Esophagus (tissue), 2 donors: Measurements from ENCODE around the gene TXNDC12. TPM values are rescaled to one million over a fixed set of nuclear protein-coding genes. Genes with fewer than 3 reads are reported as not detected.
A peak's percentile ranks its signal among the peaks of the same experiment; 100 is the strongest.
"Not testable (repeated sequence)": the region's sequence is repeated elsewhere in the genome, so short reads cannot be mapped to it uniquely, and the experiment has no call there.

Experiments used
- H3K27ac ChIP-seq, 2 donors: one replicate each; pipeline ENCODE4 v1.5.1; 2013; ENCODE audit warnings: low read depth in 2 of 2, mild to moderate bottlenecking in 2 of 2, inconsistent platforms in 1 of 2, low read length in 1 of 2, moderate library complexity in 1 of 2
- H3K27me3 ChIP-seq, 2 donors: one replicate each; pipeline ENCODE4 v1.6.1; 2013; ENCODE audit warnings: low read length in 2 of 2, control low read depth in 1 of 2, mild to moderate bottlenecking in 1 of 2; ENCODE audit not compliant: insufficient read depth in 2 of 2, control insufficient read depth in 1 of 2
- H3K36me3 ChIP-seq, 2 donors: one replicate each; pipeline ENCODE4 v1.6.1; 2013; ENCODE audit warnings: low read length in 1 of 2; ENCODE audit not compliant: control insufficient read depth in 2 of 2, insufficient read depth in 2 of 2
- H3K4me1 ChIP-seq, 2 donors: one replicate each; pipeline ENCODE4 v1.6.1; 2013; ENCODE audit warnings: low read length in 1 of 2; ENCODE audit not compliant: control insufficient read depth in 2 of 2, insufficient read depth in 2 of 2
- H3K4me3 ChIP-seq, 2 donors: one replicate each; pipeline ENCODE4 v1.5.1; 2013; ENCODE audit warnings: low read length in 2 of 2, mild to moderate bottlenecking in 2 of 2, low read depth in 1 of 2, moderate library complexity in 1 of 2
- H3K9me3 ChIP-seq, 2 donors: one replicate each; pipeline ENCODE4 v1.6.1; 2013; ENCODE audit warnings: mild to moderate bottlenecking in 2 of 2, low read depth in 1 of 2, low read length in 1 of 2, moderate library complexity in 1 of 2; ENCODE audit not compliant: control insufficient read depth in 2 of 2, insufficient read depth in 1 of 2
- WGBS, 2 donors: extraction: QIAGEN DNeasy Blood & Tissue Kit; methylation state at CpG; one replicate each; pipeline ENCODE4 v1.1.7; 2013; 5-methylcytosine and 5-hydroxymethylcytosine counted together
- polyA plus RNA-seq, 2 donors: library from polyadenylated mRNA; stranded (reverse); fragments of 200-250 nt; gene quantifications; one replicate each; pipeline ENCODE4 v1.2.3, GENCODE V29; 2013
- donor health status: healthy with polysubstance abuse.
- donor health status: Bipolar disorder and iron deficiency.

Gene TXNDC12
- polyA plus RNA-seq, 2 donors, result 7.1 to 14.9 TPM

GRCh38 chr1:52054496-52055065 is 410 bp downstream of the TXNDC12 start:
- Histone ChIP-seq H3K4me1 (peaks cover 0 to 3% of the 10 kb centered on the region in 2 donors), H3K27ac (peak overlapping the region; percentile 84 to 94), H3K27me3 (no peaks in the 10 kb centered on the region), H3K4me3 (peak overlapping the region; percentile 86 to 99), H3K36me3 (peaks cover 0 to 5% of the 10 kb centered on the region in 2 donors), H3K9me3 (no peaks in the 10 kb centered on the region)
- WGBS, 2 donors, result 2 to 3% methylated on average over 13 of the region's 13 CpGs

DNA sequence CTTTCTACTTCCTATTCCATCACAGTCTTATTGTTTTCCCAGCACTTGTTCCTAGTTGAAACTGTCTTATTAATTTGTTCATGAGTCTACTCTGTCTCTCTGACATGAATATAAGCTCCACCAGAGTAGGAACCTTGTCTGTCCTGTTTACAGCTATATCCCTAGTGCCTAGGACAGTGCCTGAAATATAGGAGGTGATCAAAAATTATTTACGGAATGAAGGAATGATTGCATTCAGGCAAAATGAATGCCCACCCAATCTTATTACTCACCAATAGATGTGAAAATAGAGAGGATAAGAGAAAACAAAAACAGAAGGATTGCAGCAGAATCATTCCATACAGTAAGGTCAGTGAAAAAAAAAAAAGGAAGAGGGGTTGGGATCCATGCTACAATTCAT is 1.1 kb downstream of the TXNDC12 start:
- 88 to 94% methylated on average over 1 of the region's 1 CpG for WGBS, 2 donors
- peaks cover 0 to 5% of the 10 kb centered on the region in 2 donors for H3K36me3 ChIP-seq
- H3K4me1 ChIP-seq, result peaks cover 0 to 3% of the 10 kb centered on the region in 2 donors
- no peaks in the 10 kb centered on the region for H3K27me3 ChIP-seq
- H3K4me3 ChIP-seq, result peak overlapping the region in 1 of 2 donors; percentile 86
- no peak overlapping the region for H3K27ac ChIP-seq
- no peaks in the 10 kb centered on the region for H3K9me3 ChIP-seq

- H3K27ac ChIP-seq, H3K9me3 ChIP-seq, H3K4me1 ChIP-seq, H3K36me3 ChIP-seq, H3K4me3 ChIP-seq, H3K27me3 ChIP-seq: not testable (repeated sequence)
- 94 to 99% methylated on average over 4 of the region's 4 CpGs for WGBS, 2 donors
Observed at GRCh38 chr1:52049337-52049736, 5.7 kb downstream of the TXNDC12 start.

- not testable (repeated sequence) for H3K4me1 ChIP-seq, H3K4me3 ChIP-seq, H3K36me3 ChIP-seq, H3K27me3 ChIP-seq, H3K9me3 ChIP-seq, H3K27ac ChIP-seq
- WGBS, 2 donors, result 96 to 97% methylated on average over 4 of the region's 4 CpGs
Observed at GRCh38 chr1:52045666-52046195, 9.3 kb downstream of the TXNDC12 start.

DNA sequence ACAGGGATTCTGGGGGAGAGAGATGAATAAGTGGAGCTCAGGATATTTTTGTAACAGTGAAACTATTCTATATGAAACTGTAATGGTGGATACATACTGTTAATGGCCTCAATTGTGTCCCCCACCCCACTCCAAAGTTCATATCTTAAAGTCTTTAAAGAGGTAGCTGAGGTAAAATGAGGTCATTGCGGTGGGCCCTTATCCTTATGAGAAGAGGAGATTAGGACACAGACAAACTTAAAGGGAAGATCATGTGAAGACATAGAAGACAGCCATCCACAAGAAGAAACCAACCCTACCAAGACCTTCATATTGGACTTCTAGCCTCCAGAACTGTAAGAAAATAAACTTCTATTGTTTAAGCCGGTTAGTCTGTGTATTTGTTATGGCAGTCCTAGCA is 9.8 kb downstream of the TXNDC12 start:
- Histone ChIP-seq H3K4me1 (no peaks in the 10 kb centered on the region), H3K4me3 (no peak overlapping the region), H3K27ac (no peak overlapping the region), H3K36me3 (peaks cover 0 to 3% of the 10 kb centered on the region in 2 donors), H3K27me3 (no peaks in the 10 kb centered on the region), H3K9me3 (no peaks in the 10 kb centered on the region)
- WGBS, 2 donors, result 81 to 91% methylated on average over 2 of the region's 2 CpGs

GRCh38 chr1:52041551-52042185 is 13.3 kb downstream of the TXNDC12 start:
- Histone ChIP-seq H3K4me3 (no peak overlapping the region), H3K4me1 (no peaks in the 10 kb centered on the region), H3K27ac (no peak overlapping the region), H3K27me3 (no peaks in the 10 kb centered on the region), H3K36me3 (peaks cover 2 to 3% of the 10 kb centered on the region in 2 donors), H3K9me3 (no peaks in the 10 kb centered on the region)
- WGBS, 2 donors, result 88 to 92% methylated on average over 4 of the region's 4 CpGs

- Histone ChIP-seq H3K36me3 (peaks cover 2 to 3% of the 10 kb centered on the region in 2 donors), H3K9me3 (no peaks in the 10 kb centered on the region), H3K27me3 (no peaks in the 10 kb centered on the region), H3K4me1 (no peaks in the 10 kb centered on the region), H3K4me3 (no peak overlapping the region), H3K27ac (no peak overlapping the region)
- WGBS, 2 donors, result 80 to 99% methylated on average over 1 of the region's 1 CpG
Observed at GRCh38 chr1:52037909-52038308, 17.1 kb downstream of the TXNDC12 start.

GRCh38 chr1:52037402-52037814 is 17.6 kb downstream of the TXNDC12 start:
- Histone ChIP-seq H3K27me3 (no peaks in the 10 kb centered on the region), H3K36me3 (peaks cover 2 to 3% of the 10 kb centered on the region in 2 donors), H3K9me3 (no peaks in the 10 kb centered on the region), H3K4me3 (no peak overlapping the region), H3K27ac (no peak overlapping the region), H3K4me1 (peaks cover 0 to 2% of the 10 kb centered on the region in 2 donors)
- 80 to 81% methylated on average over 5 of the region's 5 CpGs for WGBS, 2 donors

DNA sequence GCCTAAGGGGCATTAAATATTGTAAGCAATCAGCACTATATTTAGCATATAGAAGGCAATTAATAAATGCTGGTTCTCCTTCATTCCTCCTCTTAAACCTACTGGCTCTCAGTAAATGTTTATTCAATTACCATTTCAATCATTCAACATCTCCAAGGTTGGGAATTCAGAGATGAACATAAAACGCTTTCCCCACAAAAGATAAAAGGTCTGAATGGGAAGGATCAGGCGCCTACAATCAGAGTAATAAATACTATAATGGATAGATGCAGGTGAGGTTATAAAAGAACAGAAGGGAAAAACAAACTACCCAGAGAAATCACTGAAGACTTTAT is 21.0 kb downstream of the TXNDC12 start:
- Histone ChIP-seq H3K27ac (peak overlapping the region in 1 of 2 donors; percentile 76), H3K36me3 (no peaks in the 10 kb centered on the region), H3K9me3 (no peaks in the 10 kb centered on the region), H3K4me1 (peaks cover 3 to 4% of the 10 kb centered on the region in 2 donors), H3K4me3 (peak overlapping the region in 1 of 2 donors; percentile 87), H3K27me3 (no peaks in the 10 kb centered on the region)
- 90 to 98% methylated on average over 2 of the region's 2 CpGs for WGBS, 2 donors
